Measurements from ENCODE around the gene AGAP1. TPM values are rescaled to one million over a fixed set of nuclear protein-coding genes. Genes with fewer than 3 reads are reported as not detected.

Gene AGAP1
- total RNA-seq, 3 donors from 2014 or later (not counting 1 experiment from before 2014, with no cell fraction given): 42.0 to 56.4 (median 45.7) TPM

DNA sequence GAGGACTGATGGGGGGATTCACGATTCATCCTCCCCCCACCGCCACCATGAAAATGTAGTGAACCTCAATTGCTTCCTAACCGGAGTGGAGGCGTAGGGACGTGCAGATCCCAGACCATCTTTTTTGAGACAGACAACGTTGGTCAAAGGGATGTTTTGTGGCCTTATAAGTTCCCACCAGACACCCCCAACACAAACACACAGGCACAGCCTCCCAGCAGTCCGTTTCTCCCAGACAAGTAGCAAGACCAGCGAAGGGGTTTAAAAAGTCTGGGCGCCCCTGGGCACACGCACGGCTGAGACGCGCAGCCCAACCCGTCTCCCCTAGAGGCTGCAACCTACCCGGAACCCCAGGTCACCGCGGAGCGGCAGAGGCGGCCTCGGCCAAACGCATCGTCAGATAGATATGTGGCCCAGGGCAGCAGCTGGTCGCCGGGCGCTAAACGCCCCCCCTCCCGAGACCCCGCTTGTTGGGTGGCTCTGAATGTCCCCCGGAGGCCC, 673.0 kb downstream of the AGAP1 start:
- Histone ChIP-seq H3K27me3 (ENCODE audit: control insufficient read depth, insufficient read depth, low read length) (peaks cover 38% of the 10 kb centered on the region), H3K27ac (ENCODE audit: low read length) (no peak overlapping the region), H3K4me1 (ENCODE audit: control insufficient read depth, insufficient read depth, low read length) (peaks cover 5% of the 10 kb centered on the region), H3K36me3 (ENCODE audit: control insufficient read depth, insufficient read depth, low read length) (no peaks in the 10 kb centered on the region), H3K9me3 (ENCODE audit: control insufficient read depth, insufficient read depth, low read length) (no peaks in the 10 kb centered on the region), H3K4me3 (ENCODE audit: low read length) (no peak overlapping the region)
- Mint-ChIP-seq H3K9me3 (no peaks in the 10 kb centered on the region), H3K36me3 (no peaks in the 10 kb centered on the region), H3K27ac (no peak overlapping the region), H3K4me3 (peak overlapping the region; percentile 53), H3K27me3 (ENCODE audit: low read depth in 2 of 2) (peaks cover 40 to 46% of the 10 kb centered on the region in 2 donors), H3K4me1 (peaks cover 6 to 7% of the 10 kb centered on the region in 2 donors)
- DNase-seq (no peak), ATAC-seq (no peak)
- 4% methylated on average over 29 of the region's 29 CpGs for whole genome bisulfite sequencing (ENCODE audit: insufficient coverage)
- intact Hi-C loops (cut with micrococcal nuclease): no loop called here
- TF ChIP-seq CTCF (IDR thresholded peaks at IDR 0.05): no peak

GRCh38 chr2:236167297-236168109, 673.7 kb downstream of the AGAP1 start:
- peaks cover 34% of the 10 kb centered on the region for H3K27me3 ChIP-seq (ENCODE audit: control insufficient read depth, insufficient read depth, low read length)
- 5% methylated on average over 112 of the region's 112 CpGs for WGBS (ENCODE audit: insufficient coverage)
- no peak for DNase-seq
- peaks cover 39 to 47% of the 10 kb centered on the region in 2 donors for H3K27me3 Mint-ChIP-seq (ENCODE audit: low read depth in 2 of 2)
- no peak overlapping the region for H3K27ac ChIP-seq (ENCODE audit: low read length)
- no peaks in the 10 kb centered on the region for H3K9me3 Mint-ChIP-seq
- H3K4me3 Mint-ChIP-seq: no peak overlapping the region
- intact Hi-C loops (cut with micrococcal nuclease): no loop called here
- H3K9me3 ChIP-seq (ENCODE audit: control insufficient read depth, insufficient read depth, low read length): no peaks in the 10 kb centered on the region
- no peak for TF ChIP-seq CTCF (IDR thresholded peaks at IDR 0.05)
- no peak overlapping the region for H3K27ac Mint-ChIP-seq
- ATAC-seq: no peak
- H3K4me1 ChIP-seq (ENCODE audit: control insufficient read depth, insufficient read depth, low read length): peaks cover 5% of the 10 kb centered on the region
- no peaks in the 10 kb centered on the region for H3K36me3 ChIP-seq (ENCODE audit: control insufficient read depth, insufficient read depth, low read length)
- H3K4me1 Mint-ChIP-seq: peaks cover 6 to 7% of the 10 kb centered on the region in 2 donors
- H3K4me3 ChIP-seq (ENCODE audit: low read length): no peak overlapping the region
- H3K36me3 Mint-ChIP-seq: no peaks in the 10 kb centered on the region

DNA sequence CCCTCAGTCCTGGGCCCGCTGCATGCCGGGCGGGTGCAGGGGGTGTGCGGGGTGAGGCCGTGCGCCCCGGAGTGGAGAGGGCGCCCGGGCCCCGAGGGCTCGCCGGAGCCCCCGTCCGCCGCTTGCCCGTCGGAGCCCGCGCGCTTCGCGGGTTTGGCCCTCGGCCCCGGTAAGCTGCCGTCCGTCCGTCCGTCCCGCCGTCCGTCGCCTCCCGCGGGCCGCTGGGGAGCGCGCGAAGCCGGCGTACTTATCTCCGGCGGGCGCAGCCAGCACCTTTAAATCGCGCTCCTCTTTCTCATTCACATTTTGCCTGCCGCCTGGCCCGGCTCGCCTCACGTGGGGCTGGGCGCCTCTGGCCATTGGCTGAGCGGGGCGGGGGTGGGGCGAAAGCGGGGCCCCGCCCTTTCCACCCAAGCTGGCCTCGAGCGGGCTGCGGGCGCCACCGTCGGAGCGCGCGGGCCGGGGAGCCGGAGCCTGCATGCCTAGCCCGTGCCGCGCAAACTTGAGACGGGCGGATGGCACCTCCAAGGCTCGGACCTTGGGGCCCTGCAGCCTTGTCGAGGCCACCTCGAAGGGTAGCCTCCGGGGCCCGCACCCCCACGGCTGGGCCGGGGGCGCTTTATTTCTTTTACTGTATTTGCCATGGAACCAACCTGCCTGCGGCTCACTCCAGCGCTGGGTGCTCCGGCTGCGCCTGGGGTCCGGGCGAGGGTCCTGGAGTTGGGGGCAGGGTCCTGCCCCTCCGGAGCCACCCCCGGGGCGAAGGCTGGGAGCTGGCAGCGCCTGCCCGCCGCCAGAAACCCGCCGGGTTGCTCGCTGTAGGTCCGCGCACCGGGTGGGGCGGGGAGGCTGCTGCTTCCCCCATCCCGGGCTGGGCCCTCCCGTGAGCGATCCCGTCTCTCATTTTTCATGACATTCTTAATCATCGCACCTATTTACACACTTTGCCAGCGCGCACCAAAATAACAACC, 674.6 kb downstream of the AGAP1 start, which contains the start of gene GBX2:
Gene GBX2 (minus strand): TSS at position 277 of the 971 bp plus-strand sequence. CDS start 415 bp downstream, outside the sequence.
- Histone ChIP-seq H3K27ac (ENCODE audit: low read length) (no peak within 1 kb of the TSS), H3K27me3 (ENCODE audit: control insufficient read depth, insufficient read depth, low read length) (peaks cover 34% of the 10 kb centered on the region), H3K9me3 (ENCODE audit: control insufficient read depth, insufficient read depth, low read length) (no peaks in the 10 kb centered on the region), H3K36me3 (ENCODE audit: control insufficient read depth, insufficient read depth, low read length) (no peaks in the 10 kb centered on the region), H3K4me3 (ENCODE audit: low read length) (no peak within 1 kb of the TSS), H3K4me1 (ENCODE audit: control insufficient read depth, insufficient read depth, low read length) (peaks cover 5% of the 10 kb centered on the region)
- H3K36me3 Mint-ChIP-seq: no peaks in the 10 kb centered on the region
- intact Hi-C loops (cut with micrococcal nuclease): no loop called here
- H3K4me3 Mint-ChIP-seq: peak within 1 kb of the TSS; percentile 21
- no peak within 1 kb of the TSS for H3K27ac Mint-ChIP-seq
- no peak for TF ChIP-seq CTCF (IDR thresholded peaks at IDR 0.05)
- no peak for DNase-seq
- peaks cover 36 to 43% of the 10 kb centered on the region in 2 donors for H3K27me3 Mint-ChIP-seq (ENCODE audit: low read depth in 2 of 2)
- H3K9me3 Mint-ChIP-seq: no peaks in the 10 kb centered on the region
- no peak for ATAC-seq
- WGBS (ENCODE audit: insufficient coverage): 10% methylated on average over 103 of the region's 105 CpGs
- H3K4me1 Mint-ChIP-seq: peaks cover 6 to 7% of the 10 kb centered on the region in 2 donors

Measured in natural killer cell (primary cell).